NCI-H146 (cell line): ENCODE results near the gene PIR.

Experiments used
- DNase-seq: peaks from one replicate; lab custom pipeline; 2025; lab: John Stamatoyannopoulos, UW

PIR gene

DNA sequence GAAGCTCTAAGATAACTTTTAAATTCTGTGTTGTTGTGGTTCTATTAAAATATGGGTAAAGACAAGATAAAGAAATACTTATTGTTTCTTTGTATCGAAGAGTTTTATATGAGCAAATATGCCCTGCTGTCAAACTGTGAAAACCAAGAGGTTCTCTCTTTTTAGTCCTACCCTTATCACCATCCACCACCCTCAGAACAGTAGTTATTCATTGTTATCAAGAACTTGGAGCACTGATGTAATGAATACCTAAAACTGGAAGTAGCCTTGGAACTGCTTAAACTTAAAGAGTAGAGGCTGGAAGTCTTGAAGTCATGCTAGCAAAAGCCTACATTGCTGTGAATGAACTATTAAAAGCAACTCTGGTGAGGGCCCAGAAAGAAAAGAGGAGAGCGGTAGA lies 9.2 kb downstream of the PIR start:
- DNase-seq, result no peak

DNA sequence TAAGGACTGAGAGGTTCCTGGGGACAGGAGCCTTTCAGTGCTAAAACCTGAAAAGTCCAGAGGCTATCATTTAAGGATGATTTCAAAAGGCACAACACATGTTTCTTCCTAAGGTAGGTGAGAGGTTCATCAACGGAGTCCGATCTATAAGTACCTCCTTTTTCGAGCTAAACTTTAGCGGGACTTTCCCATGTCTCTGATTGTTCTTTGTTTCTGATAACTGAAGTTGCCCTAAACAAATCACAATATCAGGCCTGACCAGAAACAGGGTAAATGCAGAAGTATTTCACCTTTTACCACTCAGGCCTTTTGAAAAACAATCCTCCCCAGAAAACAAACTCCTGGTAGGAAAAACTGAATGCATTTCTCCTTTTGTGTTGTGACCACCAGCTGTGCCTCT lies 17.6 kb downstream of the PIR start:
- no peak for DNase-seq

- DNase-seq, result peak; percentile 1
Measured at GRCh38 chrX:15475021-15475420, 18.1 kb downstream of the PIR start.

DNA sequence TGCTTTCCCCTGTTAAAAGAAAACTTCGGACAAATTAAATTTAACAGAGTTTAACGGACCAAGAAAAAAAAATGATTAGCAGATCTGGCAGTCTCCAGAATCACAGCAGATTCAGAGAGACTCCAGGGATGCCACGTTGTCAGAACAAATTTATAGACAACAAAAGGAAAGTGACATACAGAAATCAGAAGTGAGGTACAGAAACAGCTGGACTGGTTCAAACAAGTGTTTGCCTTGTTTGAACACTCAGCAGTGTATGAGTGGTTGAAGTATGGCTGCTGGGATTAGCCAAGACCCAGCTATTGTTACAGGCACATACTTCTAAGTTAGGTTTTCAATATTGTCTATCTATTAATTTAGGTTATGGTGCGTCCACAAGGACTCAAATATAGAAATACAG lies 19.1 kb downstream of the PIR start:
- no peak for DNase-seq

DNA sequence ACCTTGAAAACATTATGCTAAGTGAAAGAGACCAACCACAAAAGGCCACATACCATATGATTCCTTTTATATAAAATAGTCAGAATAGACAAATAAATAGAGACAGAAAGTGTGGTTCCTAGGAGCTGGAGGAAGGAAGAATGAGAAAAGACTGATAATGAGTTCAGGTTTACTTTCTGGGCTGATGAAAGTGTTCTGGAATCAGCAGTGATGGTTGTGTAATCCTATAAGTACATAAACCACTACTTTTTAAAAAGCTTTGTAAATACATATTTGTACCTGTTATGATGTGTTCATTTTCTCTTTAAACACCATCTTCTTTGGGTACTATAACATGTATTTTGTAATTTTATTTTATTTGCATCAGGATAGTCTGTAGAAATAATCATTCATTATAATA lies 20.6 kb downstream of the PIR start:
- no peak for DNase-seq

GRCh38 chrX:15471028-15471427 lies 22.1 kb downstream of the PIR start:
- DNase-seq, result peak; percentile 43

DNA sequence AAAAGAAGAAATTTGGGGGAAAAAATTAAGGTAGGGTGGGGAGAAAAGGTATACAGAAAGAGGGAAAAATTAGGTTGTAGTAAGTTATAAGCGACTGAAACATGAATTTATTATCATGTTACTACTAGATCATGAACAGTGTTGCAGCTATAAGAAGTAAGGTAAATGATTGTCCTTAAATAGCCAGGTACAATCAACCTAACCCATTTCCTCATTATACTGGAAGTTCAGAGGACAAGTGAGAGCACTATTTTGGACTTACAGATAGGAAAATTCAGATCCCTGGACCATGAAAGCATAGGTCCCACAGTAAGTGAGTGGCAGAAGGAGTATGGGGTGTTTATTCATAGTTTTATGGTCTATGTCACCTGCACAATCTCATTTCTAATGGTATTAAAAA lies 23.5 kb downstream of the PIR start:
- no peak for DNase-seq

DNA sequence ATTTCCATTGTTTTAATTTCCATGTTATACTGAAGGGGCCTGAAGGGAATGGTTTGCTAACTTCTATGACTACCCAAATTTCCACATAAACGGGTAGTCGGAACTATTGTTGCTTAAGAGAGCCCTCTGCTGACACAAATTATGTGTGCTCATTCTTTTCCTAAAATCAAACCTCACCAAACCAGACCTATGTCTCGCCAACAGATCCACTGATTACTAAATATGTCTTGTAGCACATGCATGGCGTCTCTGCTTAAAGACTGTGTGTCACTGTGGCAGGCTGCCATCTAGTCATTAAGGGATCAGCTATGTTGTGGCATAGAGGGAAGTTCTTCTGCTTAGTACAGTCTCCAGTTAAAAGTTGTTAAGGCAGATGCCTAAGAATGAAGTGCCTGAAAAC lies 25.1 kb downstream of the PIR start:
- DNase-seq, result no peak

DNA sequence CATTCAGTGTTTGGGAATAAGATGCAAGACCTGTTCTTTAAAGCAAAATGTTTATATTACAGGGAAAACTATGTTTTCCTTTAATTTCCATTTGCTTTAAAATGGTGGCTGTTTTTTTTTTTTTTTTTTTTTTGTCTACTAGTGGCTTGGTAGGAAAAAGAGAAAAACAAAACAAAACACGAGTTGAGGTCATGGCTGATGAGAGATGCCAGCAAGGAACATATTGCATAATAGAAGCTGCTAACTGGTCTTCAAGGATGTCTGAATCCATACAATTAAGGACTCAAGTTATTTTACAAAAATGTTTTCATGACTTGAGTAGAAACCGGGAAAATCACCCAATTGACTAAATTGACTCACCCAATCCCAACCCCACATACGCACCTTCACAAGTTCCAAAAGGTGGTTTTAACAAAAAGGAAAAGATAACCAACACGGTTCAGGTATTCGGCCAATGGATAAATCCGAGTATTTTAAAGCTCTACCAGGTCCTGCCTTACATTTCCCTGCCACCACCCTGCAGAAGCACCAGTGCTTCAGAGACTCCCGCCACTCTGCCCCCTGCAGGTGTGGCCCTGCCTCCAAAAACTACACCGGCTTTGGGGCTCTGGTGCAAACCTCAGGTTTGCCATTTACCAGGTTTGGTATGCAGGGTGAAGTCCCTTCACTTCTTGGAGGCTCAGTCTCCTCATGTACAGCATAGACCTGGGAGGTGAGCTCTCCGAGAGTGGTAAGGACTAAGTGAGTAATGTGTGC lies 27.1 kb downstream of the PIR start:
- DNase-seq, result no peak

DNA sequence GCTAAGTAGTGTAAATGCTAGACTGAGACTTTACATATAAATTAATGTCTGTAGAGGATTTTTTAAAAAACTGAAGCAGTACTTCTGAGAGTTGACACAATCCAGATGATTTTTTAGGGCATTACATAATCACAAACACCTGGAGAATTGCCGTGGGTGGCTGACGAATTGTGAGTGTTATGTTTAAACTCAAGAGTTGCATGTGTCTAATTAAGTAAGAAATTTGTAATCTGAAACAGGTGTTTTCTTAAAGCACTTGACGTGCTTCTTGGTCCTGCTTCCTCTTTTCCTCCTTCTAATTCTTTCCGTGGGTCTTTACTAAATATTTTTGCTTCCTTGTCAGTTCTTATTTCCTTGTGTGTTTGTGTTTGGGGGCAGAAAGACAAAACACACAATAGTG lies 27.8 kb downstream of the PIR start:
- no peak for DNase-seq

DNA sequence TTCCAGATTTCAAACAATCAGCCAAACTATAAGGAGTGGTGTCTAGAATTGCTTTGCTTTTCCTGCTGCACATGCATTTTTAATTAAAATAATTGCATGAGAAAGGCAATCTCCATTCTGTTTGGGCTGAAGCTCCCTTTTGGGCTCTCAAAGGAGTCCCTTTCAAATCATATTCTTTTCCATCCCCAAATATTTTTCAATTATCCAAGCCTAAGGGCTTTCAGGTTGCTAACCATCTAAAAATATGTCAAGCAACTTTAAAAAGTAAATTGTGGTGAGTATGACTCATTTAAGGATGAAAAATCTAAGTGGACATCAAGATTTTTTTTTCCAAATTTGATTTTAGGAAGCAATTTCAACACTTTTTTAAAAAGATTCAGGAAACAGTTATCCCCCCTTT lies 28.4 kb downstream of the PIR start:
- no peak for DNase-seq

- no peak for DNase-seq
Measured at GRCh38 chrX:15451913-15452312, 41.2 kb downstream of the PIR start.

DNA sequence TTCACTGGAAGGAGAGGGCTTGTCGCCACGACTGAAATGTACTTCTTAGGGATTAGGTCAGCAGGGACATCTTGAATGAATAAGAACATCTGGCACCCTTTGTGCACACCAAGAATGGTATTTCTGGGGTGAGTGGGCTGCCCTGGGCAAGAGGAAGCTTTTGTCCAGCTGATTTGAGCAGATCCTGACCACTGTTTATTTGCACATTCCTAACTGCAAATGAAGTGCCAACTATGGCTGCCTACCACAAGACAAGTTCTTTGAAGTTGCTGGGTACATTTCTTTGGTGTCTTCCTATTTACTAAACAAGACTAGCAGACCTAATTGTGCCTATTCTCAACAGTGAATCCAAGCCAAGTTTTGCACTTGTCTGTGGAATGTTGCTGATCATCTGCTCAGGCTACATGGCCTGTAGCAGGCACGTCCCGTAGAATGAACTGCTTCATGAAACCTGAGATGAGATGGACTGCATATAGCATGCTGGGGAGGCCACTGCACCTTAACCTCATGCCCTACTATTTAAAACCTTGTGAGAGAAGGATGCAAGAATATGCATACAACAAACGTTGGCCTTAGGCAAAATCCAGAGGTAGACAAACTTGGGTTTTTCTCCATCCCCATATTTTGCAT lies 45.0 kb downstream of the PIR start:
- no peak for DNase-seq

DNA sequence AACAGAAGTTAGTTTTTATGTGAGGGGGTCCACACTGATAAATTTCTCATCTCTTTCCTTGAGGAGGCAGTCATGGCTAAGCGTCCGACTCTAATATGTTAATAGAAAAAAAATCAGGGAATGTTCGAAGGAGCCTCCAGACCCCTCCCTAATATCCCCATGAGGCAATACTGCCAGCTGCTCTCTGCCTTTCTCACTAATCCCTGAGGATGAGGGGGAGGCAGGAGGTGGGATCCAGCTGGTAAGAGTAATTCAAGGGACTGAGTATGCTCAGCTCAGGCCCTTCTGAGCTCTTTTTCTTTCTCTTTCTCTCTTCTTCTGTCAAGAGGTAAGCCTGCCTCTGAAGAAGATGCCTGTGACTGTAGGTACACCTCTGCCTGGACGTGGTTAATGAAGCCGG lies 51.7 kb downstream of the PIR start:
- DNase-seq, result no peak

- no peak for DNase-seq
Measured at GRCh38 chrX:15438332-15438731, 54.8 kb downstream of the PIR start.

DNA sequence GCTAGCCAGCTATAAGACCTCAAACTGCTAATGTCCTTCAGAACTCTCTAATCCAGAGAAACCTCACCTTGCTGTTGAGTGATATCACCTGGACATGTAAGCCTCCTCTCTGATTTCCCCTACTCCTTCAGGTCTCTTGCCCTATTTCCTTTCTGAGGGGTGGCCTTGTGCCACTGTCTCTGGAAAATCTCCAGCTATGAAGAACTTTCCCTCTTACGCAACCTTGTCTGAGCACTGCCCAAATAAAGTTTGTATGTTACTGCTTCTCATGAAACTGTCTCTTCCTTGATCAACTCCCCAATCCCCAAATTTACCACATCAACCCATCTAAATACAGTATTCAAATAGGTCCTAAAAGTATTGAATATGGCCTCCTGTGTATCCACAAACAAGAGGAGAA lies 55.4 kb downstream of the PIR start:
- no peak for DNase-seq

DNA sequence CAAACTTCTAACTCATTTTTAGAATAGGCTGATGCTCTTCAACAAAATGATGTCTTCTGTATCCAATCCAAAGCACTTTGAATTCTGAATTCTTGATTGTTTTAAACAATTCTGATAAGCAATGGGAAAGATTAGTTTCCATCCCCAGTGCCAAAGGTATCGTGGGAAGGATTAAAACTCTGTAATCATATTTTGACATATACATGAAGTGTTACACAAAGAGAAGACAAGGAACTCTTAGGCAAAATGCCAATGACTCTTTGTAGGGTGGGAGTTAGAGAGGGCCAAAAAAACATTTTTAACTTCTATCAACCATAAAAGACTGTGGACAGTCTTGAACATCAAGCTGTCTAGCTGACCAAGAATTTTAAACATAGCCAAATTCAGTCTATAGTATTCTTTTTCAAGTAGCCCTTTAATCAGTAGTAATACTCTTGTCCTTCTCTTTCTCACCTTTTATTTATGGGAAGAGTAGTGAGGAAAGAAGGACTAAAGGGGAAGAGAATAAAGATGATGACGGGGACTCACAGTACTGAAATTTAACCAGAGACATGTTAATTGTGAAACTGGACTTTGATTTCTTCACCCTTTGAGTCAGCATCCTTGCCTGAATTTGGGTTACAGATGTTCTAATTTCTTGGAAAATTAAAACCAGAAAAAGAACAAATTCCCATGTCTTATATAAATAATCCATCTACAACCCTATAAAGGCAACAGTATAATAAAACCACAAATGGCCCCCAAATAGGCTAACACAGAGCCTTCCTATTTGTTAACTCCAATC lies 57.1 kb downstream of the PIR start:
- DNase-seq, result no peak

- DNase-seq, result no peak
Measured at GRCh38 chrX:15434205-15434604, 58.9 kb downstream of the PIR start.

GRCh38 chrX:15430584-15430983 lies 62.5 kb downstream of the PIR start:
- DNase-seq, result no peak

DNA sequence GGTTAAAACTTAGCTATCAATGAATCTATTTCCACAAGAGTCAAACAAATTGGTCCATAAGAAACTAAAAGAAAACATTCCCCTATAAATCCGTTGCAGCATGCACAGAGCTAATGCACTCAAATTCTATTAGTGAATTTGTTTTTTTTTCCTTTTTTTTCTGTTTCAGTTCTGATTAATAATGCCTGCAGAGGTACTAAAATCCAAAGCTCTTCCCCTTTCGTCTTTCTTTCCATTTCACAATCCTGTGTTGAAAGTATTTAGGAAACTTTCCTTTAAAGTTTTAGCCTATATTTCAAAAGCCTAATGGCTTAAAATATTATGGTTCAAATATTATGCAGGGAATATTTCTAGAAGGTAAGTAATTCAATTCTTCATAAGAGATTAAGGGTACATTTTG lies 63.1 kb downstream of the PIR start:
- no peak for DNase-seq

DNA sequence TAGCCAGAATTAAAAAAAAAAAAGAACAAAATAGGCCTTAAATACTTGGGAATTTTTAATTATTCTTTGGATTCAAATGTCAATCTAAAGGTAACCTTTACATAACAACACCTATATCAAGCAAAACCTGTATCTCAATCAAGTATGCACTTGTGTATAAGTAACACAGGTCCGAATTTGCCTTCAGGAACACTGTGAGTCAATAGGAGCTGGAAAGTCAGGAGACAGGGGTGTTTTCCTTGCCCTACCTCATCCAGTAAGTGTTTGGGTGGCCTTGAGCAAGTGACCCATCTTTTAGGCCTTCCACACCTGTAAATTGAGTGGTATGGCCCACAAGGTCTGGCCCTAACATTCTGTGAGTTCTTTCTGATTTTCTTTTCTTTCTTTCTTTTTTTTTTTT lies 68.1 kb downstream of the PIR start:
- DNase-seq, result no peak

DNA sequence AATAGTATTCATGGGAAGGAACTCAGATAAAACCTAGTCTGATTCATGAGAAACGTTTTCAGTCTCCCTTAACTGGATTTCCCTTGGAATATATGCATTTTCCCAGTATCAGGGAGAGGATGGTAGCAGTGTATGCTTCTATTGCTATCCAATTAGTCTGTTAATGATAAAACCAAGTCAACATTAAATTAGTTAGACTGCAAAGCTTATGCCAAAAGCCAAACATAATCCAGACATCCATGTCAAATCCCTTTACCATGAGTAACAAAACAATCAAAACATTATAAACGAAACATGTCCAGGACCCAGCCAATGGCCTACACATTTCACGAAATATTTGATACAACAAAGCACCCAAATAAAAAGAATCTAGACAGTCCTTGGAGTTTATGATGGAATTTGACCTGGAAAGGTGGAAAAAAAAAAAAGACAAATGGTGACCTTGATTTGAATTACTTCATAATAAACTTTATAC lies 74.4 kb downstream of the PIR start:
- DNase-seq, result no peak

GRCh38 chrX:15418041-15418706 lies 75.0 kb downstream of the PIR start:
- DNase-seq, result no peak
